ENCODE results near the gene CXorf58.

DNA sequence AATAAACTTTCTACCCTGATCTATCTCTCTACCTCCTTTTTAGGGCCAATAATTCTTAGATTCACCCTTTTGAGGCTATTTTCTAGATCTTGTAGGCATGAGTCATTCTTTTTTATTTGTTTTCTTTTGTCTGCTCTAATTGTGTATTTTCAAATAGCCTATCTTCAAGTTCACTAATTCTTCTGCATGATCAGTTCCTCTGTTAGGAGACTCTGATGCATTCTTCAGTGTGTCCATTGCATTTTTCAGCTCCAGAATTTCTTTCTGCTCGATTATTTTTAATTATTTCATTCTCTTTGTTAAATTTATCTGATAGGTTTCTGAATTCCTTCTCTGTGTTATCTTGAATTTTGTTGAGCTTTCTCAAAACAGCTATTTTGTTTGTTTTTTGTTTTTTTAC lies 11.3 kb downstream of the CXorf58 start:
- TF ChIP-seq, protein P1, sequence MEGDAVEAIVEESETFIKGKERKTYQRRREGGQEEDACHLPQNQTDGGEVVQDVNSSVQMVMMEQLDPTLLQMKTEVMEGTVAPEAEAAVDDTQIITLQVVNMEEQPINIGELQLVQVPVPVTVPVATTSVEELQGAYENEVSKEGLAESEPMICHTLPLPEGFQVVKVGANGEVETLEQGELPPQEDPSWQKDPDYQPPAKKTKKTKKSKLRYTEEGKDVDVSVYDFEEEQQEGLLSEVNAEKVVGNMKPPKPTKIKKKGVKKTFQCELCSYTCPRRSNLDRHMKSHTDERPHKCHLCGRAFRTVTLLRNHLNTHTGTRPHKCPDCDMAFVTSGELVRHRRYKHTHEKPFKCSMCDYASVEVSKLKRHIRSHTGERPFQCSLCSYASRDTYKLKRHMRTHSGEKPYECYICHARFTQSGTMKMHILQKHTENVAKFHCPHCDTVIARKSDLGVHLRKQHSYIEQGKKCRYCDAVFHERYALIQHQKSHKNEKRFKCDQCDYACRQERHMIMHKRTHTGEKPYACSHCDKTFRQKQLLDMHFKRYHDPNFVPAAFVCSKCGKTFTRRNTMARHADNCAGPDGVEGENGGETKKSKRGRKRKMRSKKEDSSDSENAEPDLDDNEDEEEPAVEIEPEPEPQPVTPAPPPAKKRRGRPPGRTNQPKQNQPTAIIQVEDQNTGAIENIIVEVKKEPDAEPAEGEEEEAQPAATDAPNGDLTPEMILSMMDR (IDR thresholded peaks at IDR 0.05 in 8 of 11, conservative IDR thresholded peaks at IDR 0.05 in 3 of 11): no peak
- TF ChIP-seq POLR2A (IDR thresholded peaks at IDR 0.05): no peak

Measured in spleen (tissue), 7 donors.